Muscle layer of duodenum (tissue), 2 donors: ENCODE results near the gene CGB2.
A peak's percentile ranks its signal among the peaks of the same experiment; 100 is the strongest.
"Not testable (repeated sequence)": the region's sequence is repeated elsewhere in the genome, so short reads cannot be mapped to it uniquely, and the experiment has no call there.

Experiments used
- H3K27ac ChIP-seq: one replicate; pipeline ENCODE4 v1.7.0; 2013; ENCODE audit warnings: mild to moderate bottlenecking, low read length
- H3K27me3 ChIP-seq: one replicate; pipeline ENCODE4 v1.7.0; 2013; ENCODE audit warnings: low read depth, mild to moderate bottlenecking, control low read depth, low read length
- H3K36me3 ChIP-seq, 2 donors: one replicate each; pipeline ENCODE4 v1.7.0; 2013; ENCODE audit warnings: low read length in 2 of 2, control low read depth in 1 of 2, mild to moderate bottlenecking in 1 of 2; ENCODE audit not compliant: insufficient read depth in 2 of 2, control insufficient read depth in 1 of 2
- H3K4me1 ChIP-seq, 2 donors: one replicate each; pipeline ENCODE4 v1.7.0; 2013; ENCODE audit warnings: low read length in 2 of 2, mild to moderate bottlenecking in 2 of 2, control low read depth in 1 of 2, moderate library complexity in 1 of 2; ENCODE audit not compliant: insufficient read depth in 2 of 2, control insufficient read depth in 1 of 2
- H3K4me3 ChIP-seq, 2 donors: one replicate each; pipeline ENCODE4 v1.7.0; 2013; ENCODE audit warnings: low read length in 2 of 2, low read depth in 1 of 2, mild to moderate bottlenecking in 1 of 2
- H3K9me3 ChIP-seq, 2 donors: one replicate each; pipeline ENCODE4 v1.7.0; 2013; ENCODE audit warnings: low read length in 2 of 2, control low read depth in 1 of 2, mild to moderate bottlenecking in 1 of 2; ENCODE audit not compliant: control insufficient read depth in 1 of 2
- donor health status: healthy.

Gene CGB2

DNA sequence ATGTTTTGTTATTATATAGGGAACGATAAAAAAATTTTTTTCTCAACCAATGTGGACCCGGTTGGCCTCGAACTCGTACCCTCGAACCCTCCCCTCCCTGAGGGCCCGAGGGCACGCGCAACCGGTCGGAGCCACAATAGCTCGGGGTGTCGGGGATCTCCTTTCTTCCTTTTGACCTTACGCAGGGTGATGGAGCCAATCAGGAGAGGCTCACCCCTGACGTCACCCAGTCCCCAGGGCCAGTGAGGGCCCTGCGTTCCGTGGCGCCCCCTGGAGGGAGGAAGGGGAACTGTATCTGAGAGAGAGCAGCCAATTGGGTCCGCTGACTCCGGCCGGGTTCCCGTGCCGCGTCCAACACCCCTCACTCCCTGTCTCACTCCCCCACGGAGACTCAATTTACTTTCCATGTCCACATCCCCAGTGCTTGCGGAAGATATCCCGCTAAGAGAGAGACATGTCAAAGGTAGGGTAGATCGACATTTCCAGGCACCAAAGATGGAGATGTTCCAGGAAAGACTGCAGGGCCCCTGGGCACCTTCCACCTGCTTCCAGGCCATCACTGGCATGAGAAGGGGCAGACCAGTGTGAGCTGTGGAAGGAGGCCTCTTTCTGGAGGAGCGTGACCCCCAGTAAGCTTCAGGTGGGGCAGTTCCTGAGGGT is at the start of gene CGB2:
CGB2 (plus strand) TSS at position 249 of the 660 bp plus-strand sequence; CDS start at position 455, 206 bp downstream.
- not testable (repeated sequence) for H3K9me3 ChIP-seq, H3K27me3 ChIP-seq, H3K36me3 ChIP-seq, H3K27ac ChIP-seq, H3K4me1 ChIP-seq, H3K4me3 ChIP-seq

DNA sequence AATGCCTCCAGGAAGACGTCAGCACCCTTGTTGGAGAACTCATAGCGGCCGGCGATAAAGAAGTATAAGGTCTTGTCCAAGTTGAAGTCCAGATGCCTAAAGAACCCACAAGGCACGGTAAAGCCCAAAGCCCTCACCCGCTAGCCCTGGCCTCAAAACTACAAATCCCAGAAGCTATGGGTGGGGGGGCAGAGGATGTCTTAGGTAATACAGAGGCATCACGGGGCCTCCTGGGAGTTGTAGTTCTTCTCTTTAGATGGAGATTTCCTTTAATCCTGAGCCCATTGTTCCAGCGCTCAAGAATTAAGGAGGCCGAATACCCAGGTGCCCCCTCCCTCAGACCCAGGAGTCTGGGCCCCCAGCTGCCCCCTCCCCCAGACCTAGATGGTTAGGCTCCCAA is 49.4 kb upstream of the CGB2 start:
- Histone ChIP-seq H3K9me3 (no peaks in the 10 kb centered on the region), H3K4me1 (no peaks in the 10 kb centered on the region), H3K4me3 (no peak overlapping the region), H3K36me3 (peaks cover 17 to 52% of the 10 kb centered on the region in 2 donors), H3K27ac (no peak overlapping the region), H3K27me3 (no peaks in the 10 kb centered on the region)

DNA sequence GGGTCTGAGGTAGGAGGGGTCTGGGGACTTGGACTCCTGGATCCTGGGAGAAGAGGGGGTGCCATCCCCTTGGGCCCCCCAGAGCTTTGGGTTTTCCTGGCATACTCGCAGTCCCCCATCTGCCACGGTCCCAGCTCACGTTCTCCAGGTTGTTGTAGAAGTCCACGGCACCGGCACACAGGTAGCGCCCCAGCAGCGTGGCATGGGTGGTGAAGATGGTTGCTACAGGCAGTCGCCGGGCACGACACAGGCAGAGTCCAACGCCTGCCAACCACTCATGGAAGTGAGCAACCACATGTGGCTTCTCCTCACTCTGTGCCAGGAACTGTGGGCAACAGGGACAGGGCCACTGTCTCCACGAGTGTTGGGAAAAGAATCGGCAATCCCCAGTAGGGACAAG is 46.0 kb upstream of the CGB2 start:
- Histone ChIP-seq H3K27me3 (no peaks in the 10 kb centered on the region), H3K27ac (no peak overlapping the region), H3K9me3 (no peaks in the 10 kb centered on the region), H3K4me3 (no peak overlapping the region), H3K4me1 (peaks cover 0 to 6% of the 10 kb centered on the region in 2 donors), H3K36me3 (peaks cover 12 to 65% of the 10 kb centered on the region in 2 donors)

DNA sequence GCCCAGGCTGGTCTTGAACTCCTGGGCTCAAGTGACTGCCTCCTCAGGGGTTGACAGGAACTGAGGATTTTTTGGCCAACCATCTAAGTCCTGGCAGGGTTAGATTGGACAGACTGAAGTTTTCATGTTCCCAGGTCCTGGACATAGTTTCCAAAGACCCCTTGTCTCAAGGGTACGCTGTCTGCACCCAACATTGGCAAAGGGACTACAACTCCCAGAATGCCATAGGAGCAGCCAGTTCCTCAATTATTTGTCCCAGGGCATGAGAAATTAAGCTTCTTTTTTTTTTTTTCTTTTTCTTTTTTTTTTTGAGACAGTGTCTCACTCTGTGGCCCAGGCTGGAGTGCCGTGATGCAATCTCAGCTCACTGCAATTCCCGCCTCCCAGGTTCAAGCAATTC is 45.5 kb upstream of the CGB2 start:
- no peaks in the 10 kb centered on the region for H3K9me3 ChIP-seq
- H3K4me1 ChIP-seq: peaks cover 0 to 11% of the 10 kb centered on the region in 2 donors
- peaks cover 12 to 65% of the 10 kb centered on the region in 2 donors for H3K36me3 ChIP-seq
- no peak overlapping the region for H3K27ac ChIP-seq
- H3K4me3 ChIP-seq: no peak overlapping the region
- H3K27me3 ChIP-seq: no peaks in the 10 kb centered on the region

DNA sequence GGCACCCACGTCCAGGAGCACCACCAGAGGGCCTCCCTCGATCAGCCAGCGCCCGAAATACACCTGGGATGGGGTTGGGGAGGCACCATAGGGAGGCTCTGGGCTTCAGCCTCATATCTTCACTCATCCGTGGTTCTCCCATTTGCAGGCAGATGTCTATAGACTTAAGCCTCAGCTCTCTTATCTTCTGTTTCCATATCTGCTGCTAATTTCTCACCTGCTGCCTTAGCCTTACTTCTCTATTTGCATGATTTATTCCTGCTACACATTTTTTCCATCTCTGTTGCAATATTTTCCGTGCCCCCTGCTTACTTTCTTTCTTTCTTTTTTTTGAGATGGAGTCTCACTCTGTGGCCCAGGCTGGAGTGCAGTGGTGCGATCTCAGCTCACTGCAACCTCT is 44.4 kb upstream of the CGB2 start:
- H3K36me3 ChIP-seq: peaks cover 12 to 54% of the 10 kb centered on the region in 2 donors
- no peak overlapping the region for H3K4me3 ChIP-seq
- H3K4me1 ChIP-seq: peaks cover 5 to 20% of the 10 kb centered on the region in 2 donors
- no peaks in the 10 kb centered on the region for H3K9me3 ChIP-seq
- no peak overlapping the region for H3K27ac ChIP-seq
- no peaks in the 10 kb centered on the region for H3K27me3 ChIP-seq

DNA sequence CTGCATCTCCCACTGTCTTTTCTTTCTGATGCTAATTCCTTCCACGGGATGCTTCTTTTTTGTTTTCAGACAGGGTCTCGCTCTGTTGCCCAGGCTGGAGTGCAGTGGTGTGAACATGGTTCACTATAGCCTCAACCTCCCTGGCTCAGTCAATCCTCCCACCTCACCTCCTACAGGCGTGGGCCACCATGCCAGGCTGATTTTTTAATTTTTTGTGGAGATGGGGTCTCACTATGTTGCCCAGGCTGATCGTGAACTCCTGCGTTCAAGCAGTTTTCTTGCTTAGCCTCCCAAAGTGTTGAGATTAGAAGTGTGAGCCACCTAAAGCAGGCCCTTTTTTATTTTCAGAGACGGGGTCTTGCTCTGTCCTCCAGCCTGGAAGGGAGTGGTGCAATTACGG is 43.4 kb upstream of the CGB2 start:
- H3K4me1 ChIP-seq: peaks cover 5 to 20% of the 10 kb centered on the region in 2 donors
- peaks cover 8 to 47% of the 10 kb centered on the region in 2 donors for H3K36me3 ChIP-seq
- no peak overlapping the region for H3K4me3 ChIP-seq
- H3K27me3 ChIP-seq: no peaks in the 10 kb centered on the region
- no peak overlapping the region for H3K27ac ChIP-seq
- H3K9me3 ChIP-seq: no peaks in the 10 kb centered on the region

DNA sequence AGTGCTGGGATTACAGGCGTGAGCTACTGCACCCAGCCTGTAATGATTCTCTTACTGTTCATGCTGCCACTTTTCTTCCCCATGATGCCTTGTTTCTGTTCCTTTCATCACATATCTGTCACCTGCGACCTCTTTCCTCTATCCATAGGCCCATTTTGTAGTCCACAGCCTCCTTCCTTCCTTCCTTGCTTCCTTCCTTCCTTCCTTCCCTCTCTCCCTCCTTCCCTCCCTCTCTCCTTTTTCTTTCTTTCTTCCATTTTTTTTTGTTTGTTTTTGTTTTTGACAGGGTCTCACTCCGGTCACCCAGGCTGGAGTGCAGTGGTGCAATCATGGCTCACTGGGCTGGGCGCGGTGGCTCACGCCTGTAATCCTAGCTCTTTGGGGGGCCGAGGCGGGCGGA is 42.8 kb upstream of the CGB2 start:
- Histone ChIP-seq H3K36me3 (peaks cover 8 to 42% of the 10 kb centered on the region in 2 donors), H3K9me3 (no peaks in the 10 kb centered on the region)

DNA sequence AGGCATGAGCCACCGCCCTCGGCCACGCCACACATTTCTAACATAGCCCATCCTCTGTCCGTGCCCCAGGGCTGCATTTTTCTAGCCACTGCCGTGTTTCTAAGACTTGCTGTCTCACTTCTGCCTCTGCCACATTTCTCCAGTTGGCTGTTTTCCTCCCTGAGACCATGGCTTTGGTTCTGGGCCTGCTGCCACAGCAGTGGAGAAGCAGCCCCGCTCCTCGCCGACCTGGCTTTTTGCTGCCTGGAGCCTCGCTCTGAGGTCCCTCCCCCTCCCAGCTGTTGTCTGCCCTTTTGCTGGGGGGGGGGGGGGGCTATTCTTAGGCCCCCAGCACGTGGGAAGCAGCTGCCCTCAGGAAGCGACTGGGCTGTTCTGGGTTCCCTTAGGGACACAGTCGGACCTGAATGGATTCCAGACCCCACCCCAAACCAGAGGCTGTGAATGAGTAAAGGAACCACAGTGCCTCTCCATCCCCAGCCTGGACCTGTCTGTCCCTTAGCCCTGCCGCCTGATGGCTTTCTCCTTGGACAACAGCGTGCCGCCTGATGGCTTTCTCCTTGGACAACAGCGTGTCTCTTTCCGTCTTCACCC is 41.9 kb upstream of the CGB2 start:
- H3K27me3 ChIP-seq: no peaks in the 10 kb centered on the region
- no peaks in the 10 kb centered on the region for H3K9me3 ChIP-seq
- H3K36me3 ChIP-seq: peaks cover 8 to 37% of the 10 kb centered on the region in 2 donors
- peaks cover 5 to 30% of the 10 kb centered on the region in 2 donors for H3K4me1 ChIP-seq
- H3K4me3 ChIP-seq: no peak overlapping the region
- H3K27ac ChIP-seq: no peak overlapping the region

More for the DNA sequence above, 42.8 kb upstream of the CGB2 start:
- no peak overlapping the region for H3K4me3 ChIP-seq
- H3K27me3 ChIP-seq: no peaks in the 10 kb centered on the region
- H3K27ac ChIP-seq: no peak overlapping the region
- peaks cover 5 to 21% of the 10 kb centered on the region in 2 donors for H3K4me1 ChIP-seq

DNA sequence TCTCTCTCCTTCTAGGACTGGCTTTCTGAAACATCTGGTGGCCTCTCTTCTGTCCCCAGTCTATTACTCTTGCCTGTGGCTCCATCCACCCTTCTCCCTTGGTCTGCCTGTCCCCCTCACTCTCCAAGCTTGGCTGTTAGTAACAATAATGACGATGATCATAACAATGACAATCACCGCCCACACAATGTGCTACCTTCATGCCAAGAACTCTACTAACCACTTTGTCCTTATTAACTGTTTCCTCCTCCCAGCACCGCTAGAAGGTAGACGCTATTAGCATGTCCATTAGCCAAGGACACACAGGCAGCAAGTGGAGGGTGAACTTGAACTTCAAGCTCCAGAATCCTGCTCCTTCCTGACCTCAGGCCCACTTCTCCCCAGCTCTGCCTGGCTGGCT is 41.3 kb upstream of the CGB2 start:
- Histone ChIP-seq H3K4me3 (no peak overlapping the region), H3K27ac (no peak overlapping the region), H3K36me3 (peaks cover 2 to 31% of the 10 kb centered on the region in 2 donors), H3K27me3 (no peaks in the 10 kb centered on the region), H3K4me1 (peaks cover 5 to 32% of the 10 kb centered on the region in 2 donors), H3K9me3 (no peaks in the 10 kb centered on the region)

DNA sequence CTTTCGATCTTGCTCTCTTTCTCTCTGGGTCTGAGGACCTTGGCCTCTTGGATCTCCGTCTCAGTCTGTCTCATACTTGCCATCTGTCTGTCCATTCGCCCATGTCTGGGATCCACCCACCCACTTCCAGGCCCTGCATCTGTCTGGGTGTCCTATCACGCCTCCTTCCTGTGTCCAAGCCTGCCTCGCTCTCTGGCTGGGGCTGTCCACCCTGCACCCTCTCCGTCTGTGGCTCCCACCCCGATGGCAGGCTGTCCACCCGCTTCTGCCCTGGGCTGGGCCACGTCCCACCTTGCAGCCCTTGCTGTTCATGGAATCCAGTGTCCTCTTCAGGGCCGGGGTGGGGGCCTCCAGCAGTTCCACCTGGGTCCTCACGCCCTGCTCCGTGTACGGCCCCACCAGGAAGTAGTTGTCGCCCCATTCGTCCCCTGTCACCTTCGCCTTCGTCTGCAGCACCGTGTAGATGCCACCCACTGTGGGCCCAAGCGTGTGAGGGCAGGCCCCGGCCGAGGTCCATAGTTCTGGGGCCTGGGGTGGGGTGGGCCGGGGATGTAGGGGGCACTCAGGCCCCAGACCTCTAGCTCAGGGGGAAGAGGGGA is 40.6 kb upstream of the CGB2 start:
- Histone ChIP-seq H3K27ac (no peak overlapping the region), H3K4me3 (no peak overlapping the region), H3K27me3 (no peaks in the 10 kb centered on the region), H3K9me3 (no peaks in the 10 kb centered on the region), H3K4me1 (peaks cover 5 to 32% of the 10 kb centered on the region in 2 donors), H3K36me3 (peaks cover 0 to 24% of the 10 kb centered on the region in 2 donors)

DNA sequence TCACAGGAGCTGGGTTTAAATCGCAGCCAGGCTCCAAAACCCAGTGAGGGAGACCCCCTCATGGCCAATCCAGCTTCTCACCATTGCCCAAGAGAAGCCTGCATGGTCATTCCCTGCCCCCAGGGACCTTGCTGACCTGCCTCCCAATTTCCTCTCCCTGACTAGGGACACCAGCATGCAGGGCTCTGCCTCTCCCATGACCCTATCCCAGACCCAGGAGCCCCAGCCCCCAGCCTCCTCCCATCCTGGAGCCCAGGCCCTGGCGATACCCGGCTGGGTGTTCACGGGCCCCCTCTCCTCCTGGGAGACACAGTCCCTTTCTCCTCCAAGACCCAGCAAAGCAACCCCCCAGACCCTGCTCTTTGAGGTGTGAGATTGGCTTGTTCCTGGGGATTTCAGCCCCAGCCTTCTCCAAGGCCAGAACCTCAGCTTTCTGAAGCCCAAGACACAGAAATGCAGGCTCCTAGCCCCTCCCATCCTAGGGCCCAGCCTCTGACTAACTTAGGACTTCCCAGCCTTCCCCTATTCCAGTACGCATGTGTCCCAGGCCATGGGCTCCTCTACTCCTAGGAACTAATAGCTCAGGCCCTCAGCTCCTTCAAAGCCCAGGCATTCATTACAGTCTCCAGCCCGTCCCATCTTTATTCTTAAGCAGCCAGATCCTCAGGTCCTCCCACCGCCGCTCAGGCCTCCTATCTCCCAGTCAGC is 39.7 kb upstream of the CGB2 start:
- Histone ChIP-seq H3K9me3 (no peaks in the 10 kb centered on the region), H3K27ac (peak overlapping the region; percentile 98), H3K36me3 (peaks cover 0 to 19% of the 10 kb centered on the region in 2 donors), H3K4me3 (peak overlapping the region; percentile 87 to 92), H3K27me3 (no peaks in the 10 kb centered on the region), H3K4me1 (peaks cover 5 to 32% of the 10 kb centered on the region in 2 donors)
